GM13976 (cell line): Measurements from ENCODE around the gene ZCCHC4.

Experiments used
- DNase-seq: peaks from one replicate; pipeline ENCODE4 v3.0.0; 2012; ENCODE audit warnings: low spot score
- in situ Hi-C: fragments of 300-500 bp; cut with MboI; formaldehyde crosslinking; loops from one replicate; pipeline ENCODE4 v1.12.0; 2022; ENCODE audit warnings: low sequenced_read_pairs, mixed read lengths, inconsistent platforms; ENCODE audit not compliant: unreplicated experiment
- TF ChIP-seq, protein P1 (sequence below): IDR thresholded peaks from 2 replicates; pipeline ENCODE4 v1.5.1; 2012; ENCODE audit warnings: borderline replicate concordance, mild to moderate bottlenecking; ENCODE audit not compliant: insufficient read depth; ENCODE audit errors: extremely low read depth, missing control alignments, control extremely low read depth

Gene ZCCHC4

GRCh38 chr4:25343671-25344070 lies 31.1 kb downstream of the ZCCHC4 start:
- TF ChIP-seq, protein P1, sequence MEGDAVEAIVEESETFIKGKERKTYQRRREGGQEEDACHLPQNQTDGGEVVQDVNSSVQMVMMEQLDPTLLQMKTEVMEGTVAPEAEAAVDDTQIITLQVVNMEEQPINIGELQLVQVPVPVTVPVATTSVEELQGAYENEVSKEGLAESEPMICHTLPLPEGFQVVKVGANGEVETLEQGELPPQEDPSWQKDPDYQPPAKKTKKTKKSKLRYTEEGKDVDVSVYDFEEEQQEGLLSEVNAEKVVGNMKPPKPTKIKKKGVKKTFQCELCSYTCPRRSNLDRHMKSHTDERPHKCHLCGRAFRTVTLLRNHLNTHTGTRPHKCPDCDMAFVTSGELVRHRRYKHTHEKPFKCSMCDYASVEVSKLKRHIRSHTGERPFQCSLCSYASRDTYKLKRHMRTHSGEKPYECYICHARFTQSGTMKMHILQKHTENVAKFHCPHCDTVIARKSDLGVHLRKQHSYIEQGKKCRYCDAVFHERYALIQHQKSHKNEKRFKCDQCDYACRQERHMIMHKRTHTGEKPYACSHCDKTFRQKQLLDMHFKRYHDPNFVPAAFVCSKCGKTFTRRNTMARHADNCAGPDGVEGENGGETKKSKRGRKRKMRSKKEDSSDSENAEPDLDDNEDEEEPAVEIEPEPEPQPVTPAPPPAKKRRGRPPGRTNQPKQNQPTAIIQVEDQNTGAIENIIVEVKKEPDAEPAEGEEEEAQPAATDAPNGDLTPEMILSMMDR: no peak
- in situ Hi-C loops: no loop called here
- no peak for DNase-seq

DNA sequence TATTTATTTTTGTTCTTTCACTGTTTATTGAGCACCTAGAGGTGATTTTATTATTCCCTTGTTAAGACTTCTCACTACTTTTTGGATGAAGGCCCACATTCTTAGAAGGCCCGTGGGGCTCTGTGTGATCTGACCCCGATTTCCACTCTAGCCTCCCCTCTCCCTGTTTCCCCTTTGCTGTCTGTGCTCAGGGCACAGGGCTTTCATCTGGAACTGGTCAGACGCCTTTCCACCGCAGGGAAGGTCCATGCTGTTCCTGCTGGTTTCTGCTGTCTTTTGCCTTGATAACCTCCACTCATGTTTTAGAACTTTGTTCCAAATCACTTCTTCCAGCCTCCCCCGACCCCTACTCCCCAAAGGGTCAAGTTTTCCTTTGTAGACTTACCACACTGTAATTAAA lies 33.2 kb downstream of the ZCCHC4 start:
- no peak for DNase-seq
- TF ChIP-seq, protein P1: no peak
- in situ Hi-C loops: no loop called here

GRCh38 chr4:25346913-25347312 lies 34.3 kb downstream of the ZCCHC4 start:
- TF ChIP-seq, protein P1: no peak
- in situ Hi-C loops: no loop called here

GRCh38 chr4:25347473-25347872 lies 34.9 kb downstream of the ZCCHC4 start:
- DNase-seq: no peak

More at GRCh38 chr4:25346913-25347312, 34.3 kb downstream of the ZCCHC4 start:
- peak; percentile 29 for DNase-seq

GRCh38 chr4:25347971-25348370 lies 35.4 kb downstream of the ZCCHC4 start:
- in situ Hi-C loops: no loop called here
- DNase-seq: no peak
- TF ChIP-seq, protein P1: no peak

More at GRCh38 chr4:25347473-25347872, 34.9 kb downstream of the ZCCHC4 start:
- in situ Hi-C loops: no loop called here
- TF ChIP-seq, protein P1: no peak

DNA sequence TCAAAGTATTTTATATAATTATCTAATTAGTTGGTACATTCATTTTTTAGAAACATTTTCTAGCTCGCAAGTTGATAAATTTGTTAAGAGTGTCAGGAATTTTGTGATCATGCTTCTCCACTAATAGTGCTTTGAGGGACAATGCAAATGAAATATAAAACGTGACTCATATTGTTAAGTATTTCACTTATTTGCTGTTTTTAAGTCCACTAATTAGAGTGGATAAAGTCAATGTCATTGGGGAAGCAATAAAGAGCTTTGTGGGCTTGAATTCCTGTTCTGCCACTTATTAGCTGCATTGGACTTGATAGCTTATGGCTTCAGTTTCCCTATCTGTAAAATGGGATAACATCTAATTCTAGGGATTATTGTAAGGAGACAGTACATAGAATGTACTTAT lies 38.0 kb downstream of the ZCCHC4 start:
- in situ Hi-C loops: loop anchor here (25.0 kb wide), 1 partner anchor 363 kb away; no protein-coding TSS in a partner anchor
- DNase-seq: no peak
- TF ChIP-seq, protein P1: no peak
